Fibroblast of skin of right biceps (primary cell): ENCODE results near the gene PPP2R1A.
"Not testable (repeated sequence)": the region's sequence is repeated elsewhere in the genome, so short reads cannot be mapped to it uniquely, and the experiment has no call there.

ENCODE experiments used
- DNase-seq: peaks from one replicate; pipeline ENCODE4 v3.0.0-alpha.2; 2013

PPP2R1A gene

DNA sequence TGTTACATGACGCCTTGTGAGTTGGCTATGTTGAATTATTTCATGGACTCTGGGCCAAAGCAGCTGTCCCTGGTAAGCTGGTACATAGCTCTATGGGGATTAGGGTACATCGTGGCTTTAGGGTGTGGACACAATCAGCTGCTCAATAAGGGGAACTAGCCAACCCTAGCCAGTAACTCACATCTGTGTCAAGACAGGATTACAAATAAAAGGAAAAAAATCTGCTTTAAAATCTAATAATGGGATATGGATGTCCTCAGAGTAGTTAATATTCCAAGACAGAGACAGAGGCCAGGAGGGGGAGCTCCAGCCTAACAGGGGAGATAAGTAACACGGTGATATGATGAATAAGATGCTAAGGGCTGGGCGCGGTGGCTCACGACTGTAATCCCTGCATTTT is 58.4 kb downstream of the PPP2R1A start:
- DNase-seq: peak; percentile 21

DNA sequence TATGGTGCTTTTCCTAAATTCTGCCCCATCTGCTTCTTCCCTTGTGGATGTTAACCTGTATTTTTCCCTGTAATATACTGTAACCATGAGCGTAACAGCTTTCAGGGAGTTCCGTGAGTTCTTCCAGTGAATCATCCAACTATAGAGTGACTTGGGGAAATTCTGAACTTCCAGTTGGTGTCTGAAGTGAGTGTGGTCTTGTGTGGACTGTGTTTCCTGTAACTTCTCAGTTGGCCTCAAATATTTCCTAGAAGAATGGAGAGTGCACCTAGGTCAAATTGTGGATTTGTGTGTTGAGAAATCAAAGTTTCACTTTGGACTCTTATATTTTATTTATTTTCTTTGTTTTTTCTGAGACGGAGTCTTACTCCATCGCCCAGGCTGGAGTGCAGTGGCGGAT is 68.6 kb downstream of the PPP2R1A start:
- no peak for DNase-seq

DNA sequence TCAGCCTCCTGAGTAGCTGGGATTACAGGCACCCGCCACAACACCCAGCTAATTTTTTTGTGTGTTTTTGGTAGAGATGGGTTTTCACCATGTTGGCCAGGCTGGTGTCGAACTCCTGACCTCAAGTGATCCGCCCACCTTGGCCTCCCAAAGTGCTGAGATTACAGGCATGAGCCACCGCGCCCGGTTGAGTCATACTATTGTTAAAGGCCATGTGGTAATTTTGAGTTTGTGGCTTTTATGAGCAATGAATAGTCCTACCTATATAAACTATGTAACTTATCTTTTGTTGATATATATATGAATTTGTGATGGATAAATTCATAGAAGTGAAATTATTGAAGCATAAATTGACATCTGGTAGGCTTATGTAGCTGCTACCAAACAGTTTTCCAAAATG is 75.7 kb downstream of the PPP2R1A start:
- not testable (repeated sequence) for DNase-seq

DNA sequence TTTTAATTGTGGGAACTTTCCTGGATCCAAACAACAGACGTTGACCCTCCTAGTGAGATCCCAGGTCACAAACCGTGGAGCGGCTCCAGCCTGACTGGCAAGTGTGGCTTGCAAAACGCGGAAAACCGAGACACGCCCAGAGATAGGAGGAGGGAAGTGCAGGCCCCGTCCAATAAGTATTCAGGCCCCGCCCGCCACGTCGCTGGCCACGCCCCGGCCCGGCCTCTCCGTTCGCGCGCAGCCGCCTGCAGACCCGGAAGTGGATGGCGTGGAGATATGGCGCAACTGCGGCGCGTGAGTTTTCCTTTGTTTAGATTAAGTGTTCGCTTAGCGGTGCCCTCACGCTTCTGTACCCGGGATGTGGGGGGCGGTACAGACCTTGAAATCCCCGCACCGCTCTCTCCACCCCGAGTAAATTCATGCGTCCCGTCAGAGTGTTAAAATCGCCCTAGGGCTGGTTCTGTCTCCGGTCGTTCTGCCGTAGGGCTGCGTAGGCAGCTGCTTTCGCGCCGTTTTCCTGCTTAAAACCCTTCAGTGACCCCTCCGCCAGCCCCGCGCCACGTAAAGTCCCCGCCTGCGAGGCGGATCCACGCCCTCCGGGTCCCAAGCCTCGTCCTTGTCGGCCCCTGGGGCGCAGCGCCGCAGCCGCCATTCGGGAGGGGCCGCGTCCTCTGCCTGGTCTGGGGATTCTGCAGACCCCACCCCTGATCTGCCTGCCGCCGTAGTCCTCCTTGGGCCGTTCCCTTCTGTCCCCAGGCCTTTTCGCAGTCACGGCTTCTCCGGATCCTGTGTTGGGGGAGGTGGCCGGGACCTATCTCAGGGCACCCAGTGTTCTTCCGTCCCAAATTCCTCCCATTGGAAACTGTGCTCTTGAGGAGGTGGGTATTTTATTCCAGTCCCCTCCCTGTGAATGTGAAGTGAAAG is 79.7 kb downstream of the PPP2R1A start, which contains the start of gene ZNF766:
TSS of gene ZNF766 (plus strand) at position 250 of the 924 bp plus-strand sequence. CDS start at position 277, 27 bp downstream.
- DNase-seq: peak; percentile 95

DNA sequence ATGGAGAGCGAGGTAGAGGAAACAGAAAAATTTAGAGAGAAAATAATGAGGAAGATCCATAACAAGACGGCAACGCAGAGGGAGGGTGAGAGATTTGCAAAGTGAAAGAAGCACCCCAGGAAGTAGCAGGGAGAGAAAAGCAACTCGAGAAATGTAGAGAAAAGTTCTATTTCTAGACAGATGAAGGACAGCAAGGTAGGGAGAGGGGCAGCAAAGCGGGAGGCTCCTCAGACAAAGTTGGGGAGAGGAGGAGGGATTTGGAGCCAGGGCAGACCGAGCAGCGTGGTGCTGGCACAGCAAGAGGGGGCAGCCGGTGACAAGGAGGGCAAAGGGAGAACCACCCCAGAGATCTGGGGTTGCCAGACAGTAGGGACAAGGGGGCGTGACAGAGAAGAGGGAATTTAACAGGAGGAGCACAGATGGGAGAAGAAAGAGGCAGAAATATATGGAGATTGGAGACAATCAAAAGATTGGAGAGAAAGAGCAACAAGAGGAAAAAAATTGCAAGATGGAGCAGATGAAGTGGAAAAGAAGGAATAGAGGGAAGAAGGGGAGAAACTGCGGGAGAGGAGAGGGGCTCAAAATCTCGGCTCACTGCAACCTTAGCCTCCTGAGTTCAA is 80.5 kb downstream of the PPP2R1A start:
- DNase-seq: peak; percentile 28

DNA sequence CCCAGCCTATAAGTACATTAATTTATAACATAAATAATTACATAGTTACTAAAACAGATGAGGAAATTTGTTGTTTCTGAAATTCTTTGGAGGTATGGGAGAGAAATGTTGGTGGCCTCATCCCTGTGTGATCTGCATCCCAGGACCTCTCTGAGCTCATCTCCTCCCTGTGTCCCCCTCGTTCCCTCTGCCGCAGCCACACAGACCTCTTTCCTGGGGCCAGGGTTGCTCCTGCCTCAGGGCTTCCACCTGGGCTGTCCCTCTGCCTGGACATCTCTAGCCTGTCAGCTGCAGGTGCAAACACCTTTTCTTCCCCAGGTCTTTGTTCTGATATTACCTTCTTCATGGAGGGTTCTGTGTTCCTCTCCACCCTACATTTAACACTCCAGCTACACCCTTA is 83.4 kb downstream of the PPP2R1A start:
- no peak for DNase-seq

DNA sequence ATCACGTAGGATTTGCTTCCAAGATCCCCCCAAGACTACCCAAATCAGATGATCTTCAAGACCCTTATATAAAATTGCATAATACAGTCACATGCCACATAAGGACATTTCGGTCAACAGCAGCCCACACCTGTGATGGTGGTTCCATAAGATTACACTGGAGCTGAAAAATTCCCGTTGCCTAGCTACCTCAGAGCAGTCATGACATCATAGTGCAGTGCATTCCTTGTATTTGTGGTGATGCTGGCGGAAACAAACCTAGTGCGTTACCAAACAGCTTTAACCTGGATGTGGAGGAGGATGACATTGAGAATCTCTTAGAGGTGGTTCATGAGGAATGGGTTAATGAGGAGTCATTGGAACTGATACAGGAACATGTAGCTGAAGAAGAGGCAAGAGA is 84.3 kb downstream of the PPP2R1A start:
- DNase-seq: no peak

DNA sequence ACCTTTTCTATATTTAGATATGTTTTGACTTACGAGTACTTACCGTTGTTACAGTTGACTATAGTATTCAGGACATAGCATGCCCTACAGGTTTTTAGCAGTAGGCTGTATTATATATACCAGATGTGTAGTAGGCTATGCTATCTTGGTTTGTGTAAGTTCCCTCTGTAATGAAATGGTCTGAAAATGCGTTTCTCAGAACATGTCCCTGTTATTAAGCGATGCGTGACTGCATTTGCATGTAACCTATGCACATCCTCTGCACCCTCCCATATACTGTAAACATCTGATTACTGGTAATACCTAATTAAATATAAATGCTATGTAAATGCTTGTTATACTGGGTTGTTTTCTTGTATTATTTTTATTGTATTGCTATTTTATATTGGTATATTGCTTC is 86.1 kb downstream of the PPP2R1A start:
- DNase-seq: no peak

DNA sequence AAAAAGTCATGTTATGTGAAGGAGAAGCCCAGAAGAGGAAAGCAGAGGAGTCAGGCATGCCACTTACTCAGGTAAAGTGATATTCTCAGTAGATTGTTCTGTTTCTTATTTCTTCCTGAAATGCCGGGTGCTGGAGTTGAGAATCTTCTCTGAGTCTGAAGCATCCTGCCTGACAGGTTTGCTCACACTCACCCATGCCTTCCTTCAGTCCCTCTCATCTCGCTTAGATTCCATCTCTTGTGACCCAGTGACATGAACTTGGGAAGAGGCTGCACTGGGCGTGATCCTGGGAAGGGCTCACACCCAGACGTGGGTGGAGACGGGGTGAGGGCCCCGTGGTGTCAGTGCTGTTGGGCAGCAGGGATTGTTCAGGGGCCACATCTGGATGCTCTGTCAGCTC is 87.6 kb downstream of the PPP2R1A start:
- no peak for DNase-seq
